GM12878 (cell line): ENCODE data around the gene HERPUD1. TPM values are rescaled to one million over a fixed set of nuclear protein-coding genes. Genes with fewer than 3 reads are reported as not detected.

Experiments used
- BACH1 ChIP-seq: fragments of 450-650 bp; IDR thresholded peaks from 2 replicates; pipeline ENCODE4 v1.6.1; 2017; ENCODE audit warnings: mild to moderate bottlenecking, borderline replicate concordance
- CBX3 ChIP-seq: fragments of 200-600 bp; sonication (generic); IDR thresholded peaks from 2 replicates; pipeline ENCODE4 v1.6.1; 2016; ENCODE audit warnings: low read depth, borderline replicate concordance
- CHD4 ChIP-seq: fragments of 200-600 bp; sonication (generic); IDR thresholded peaks from 2 replicates; pipeline ENCODE4 v1.6.1; 2016; ENCODE audit warnings: mild to moderate bottlenecking
- DPF2 ChIP-seq: fragments of 450-650 bp; IDR thresholded peaks from 2 replicates; pipeline ENCODE4 v1.6.1; 2017; ENCODE audit warnings: mild to moderate bottlenecking
- GATAD2B ChIP-seq: fragments of 450-650 bp; conservative IDR thresholded peaks from 2 replicates; pipeline ENCODE4 v1.6.1; 2017; ENCODE audit warnings: low read depth, mild to moderate bottlenecking, moderate library complexity
- HDGF ChIP-seq: fragments of 450-650 bp; IDR thresholded peaks from 2 replicates; pipeline ENCODE4 v1.6.1; 2016; ENCODE audit warnings: antibody characterized with exemption
- IKZF1 ChIP-seq: fragments of 450-650 bp; conservative IDR thresholded peaks from 2 replicates; pipeline ENCODE4 v1.6.1; 2017; ENCODE audit warnings: antibody characterized with exemption, mild to moderate bottlenecking
- IKZF2 ChIP-seq, 2 experiments: fragments of 450-650 bp; IDR thresholded peaks; 2 replicates each; pipeline ENCODE4 v1.6.1; 2017; ENCODE audit warnings: mild to moderate bottlenecking in 2 of 2, moderate library complexity in 2 of 2
- IRF4 ChIP-seq: IDR thresholded peaks from 2 replicates; pipeline ENCODE4 v1.6.1; 2011; ENCODE audit warnings: low read depth, low read length
- MYB ChIP-seq: fragments of 150-350 bp; IDR thresholded peaks from 2 replicates; pipeline ENCODE4 v1.6.1; 2014; ENCODE audit warnings: mild to moderate bottlenecking, low read depth, low read length, borderline replicate concordance
- NBN ChIP-seq: fragments of 450-650 bp; IDR thresholded peaks from 2 replicates; pipeline ENCODE4 v1.6.1; 2016
- RAD21 ChIP-seq: IDR thresholded peaks from 2 replicates; pipeline ENCODE4 v1.6.1; 2011; ENCODE audit warnings: mild to moderate bottlenecking, low read depth, low read length, moderate library complexity; ENCODE audit not compliant: insufficient read depth
- RAD51 ChIP-seq: fragments of 450-650 bp; IDR thresholded peaks from 2 replicates; pipeline ENCODE4 v1.6.1; 2016; ENCODE audit warnings: moderate library complexity, mild to moderate bottlenecking, inconsistent platforms
- SMAD5 ChIP-seq: IDR thresholded peaks from 2 replicates; pipeline ENCODE4 v1.6.1; 2016; ENCODE audit warnings: antibody characterized with exemption, low read depth
- SUPT20H ChIP-seq: IDR thresholded peaks from 2 replicates; pipeline ENCODE4 v1.6.1; 2011; ENCODE audit warnings: low read depth, mild to moderate bottlenecking, low read length, moderate library complexity, borderline replicate concordance; ENCODE audit not compliant: control insufficient read depth
- TCF12 ChIP-seq: IDR thresholded peaks from 2 replicates; pipeline ENCODE4 v1.6.1; 2011; ENCODE audit warnings: low read depth, mild to moderate bottlenecking, low read length
- TCF7 ChIP-seq: IDR thresholded peaks from 2 replicates; pipeline ENCODE4 v1.6.1; 2014; ENCODE audit warnings: antibody characterized with exemption, borderline replicate concordance
- ZNF24 ChIP-seq: fragments of 450-650 bp; IDR thresholded peaks from 2 replicates; pipeline ENCODE4 v1.6.1; 2017; ENCODE audit warnings: antibody characterized with exemption, mild to moderate bottlenecking
- ZZZ3 ChIP-seq: IDR thresholded peaks from 2 replicates; pipeline ENCODE4 v1.6.1; 2011; ENCODE audit warnings: low read depth; ENCODE audit not compliant: control insufficient read depth, insufficient read length
- polyA plus RNA-seq, 11 experiments: library from polyadenylated mRNA; depleted of rRNA in 4 of 11; unstranded in 6 of 11; stranded (reverse) in 5 of 11; fragments of >200 nt; fragmentation: Nextera tagmentation in 4 of 11; fragmentation: Illumina TruSeq in 1 of 11; extraction: Ambion mirVana in 4 of 11; extraction: Trizol in 1 of 11; gene quantifications; 1 replicate in 1 of 11; 2 replicates in 10 of 11; pipeline versions ENCODE4 v1.2.1 to v1.2.3, GENCODE V29; 2011 to 2016; ENCODE audit warnings: inconsistent platforms in 2 of 11, missing spikeins in 2 of 11, low read depth in 1 of 11
- total RNA-seq, 4 experiments: library from RNA; depleted of rRNA in 3 of 4; stranded (reverse); fragments of >200 nt in 3 of 4; fragmentation: Illumina TruSeq in 1 of 4; extraction: Trizol in 1 of 4; gene quantifications; 2 replicates each; pipeline versions ENCODE4 v1.2.1 to v1.2.3, GENCODE V29; 2013 to 2021
- TF ChIP-seq, protein P1 (sequence below), 3 experiments: IDR thresholded peaks in 2 of 3; conservative IDR thresholded peaks in 1 of 3; 2 replicates each; pipeline ENCODE4 v1.5.1; 2011; ENCODE audit warnings: low read depth in 3 of 3, low read length in 3 of 3, mild to moderate bottlenecking in 3 of 3, control low read depth in 2 of 3, moderate library complexity in 2 of 3, inconsistent platforms in 1 of 3, mixed read lengths in 1 of 3; ENCODE audit not compliant: control insufficient read depth in 2 of 3, insufficient read depth in 1 of 3; ENCODE audit errors: extremely low read depth in 1 of 3
- TF ChIP-seq, protein P2 (sequence below): fragments of 450-650 bp; IDR thresholded peaks from 2 replicates; pipeline ENCODE4 v1.6.1; 2016; ENCODE audit warnings: mild to moderate bottlenecking
- TF ChIP-seq, protein P3 (sequence below): fragments of 450-650 bp; IDR thresholded peaks from 2 replicates; pipeline ENCODE4 v1.6.1; 2017; ENCODE audit warnings: low read depth, mild to moderate bottlenecking, moderate library complexity
- TF ChIP-seq, protein P4 (sequence below): fragments of 450-650 bp; IDR thresholded peaks from 2 replicates; pipeline ENCODE4 v1.6.1; 2017; ENCODE audit warnings: borderline replicate concordance
- TF ChIP-seq, protein P5 (sequence below): IDR thresholded peaks from 2 replicates; pipeline ENCODE4 v1.6.1; 2012; ENCODE audit warnings: low read depth, low read length, improper control_type of control experiment

The HERPUD1 gene
- total and polyA plus RNA-seq, 10 of the 15 experiments (the other 5 are each of a cell fraction or from before 2014, with no cell fraction given), result 32.6 to 212 (median 122) TPM

DNA sequence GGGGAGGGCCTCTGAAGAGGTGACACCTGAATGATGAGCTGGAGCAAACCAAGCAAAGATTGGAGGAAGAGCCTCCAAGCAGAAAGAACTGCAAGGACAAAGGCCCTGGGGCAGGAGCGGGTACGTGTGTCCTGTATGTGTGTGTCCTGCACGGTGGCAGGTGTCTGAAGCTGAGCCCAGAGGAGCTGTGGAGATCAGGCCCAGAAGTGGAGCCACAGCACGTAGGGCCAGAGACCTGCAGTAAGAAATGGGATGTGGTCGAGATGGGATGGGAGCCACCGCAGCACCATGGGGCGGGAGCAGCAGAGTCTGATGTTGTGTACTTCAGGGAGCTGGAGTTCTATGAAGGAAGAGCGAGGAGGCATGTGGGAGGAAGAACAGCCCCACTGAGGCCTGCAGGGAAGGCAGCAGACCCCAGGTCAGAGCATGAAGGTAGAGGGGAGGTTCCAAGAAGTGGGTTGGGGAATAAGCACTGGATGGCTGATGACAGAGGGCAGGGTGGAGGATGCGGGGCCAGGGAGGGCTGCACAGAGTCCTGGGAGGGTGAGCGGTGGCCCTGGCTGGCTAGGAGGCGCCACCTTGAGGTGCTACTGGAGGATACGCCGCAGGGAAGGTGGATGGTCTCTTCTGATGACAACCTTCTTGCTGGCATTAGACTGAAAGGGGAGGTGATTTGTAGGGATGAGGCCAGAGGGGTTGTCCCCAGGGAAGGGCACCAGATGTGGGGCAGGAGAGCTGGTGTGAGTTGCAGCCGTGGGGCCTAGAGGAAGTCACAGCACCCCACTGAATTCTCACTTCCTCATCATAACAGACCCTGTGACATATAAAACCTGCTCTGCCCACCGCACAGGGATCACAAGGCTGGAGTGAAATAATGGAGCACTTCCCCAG, 19.2 kb downstream of the HERPUD1 start (continued):
- TF ChIP-seq, protein P1, sequence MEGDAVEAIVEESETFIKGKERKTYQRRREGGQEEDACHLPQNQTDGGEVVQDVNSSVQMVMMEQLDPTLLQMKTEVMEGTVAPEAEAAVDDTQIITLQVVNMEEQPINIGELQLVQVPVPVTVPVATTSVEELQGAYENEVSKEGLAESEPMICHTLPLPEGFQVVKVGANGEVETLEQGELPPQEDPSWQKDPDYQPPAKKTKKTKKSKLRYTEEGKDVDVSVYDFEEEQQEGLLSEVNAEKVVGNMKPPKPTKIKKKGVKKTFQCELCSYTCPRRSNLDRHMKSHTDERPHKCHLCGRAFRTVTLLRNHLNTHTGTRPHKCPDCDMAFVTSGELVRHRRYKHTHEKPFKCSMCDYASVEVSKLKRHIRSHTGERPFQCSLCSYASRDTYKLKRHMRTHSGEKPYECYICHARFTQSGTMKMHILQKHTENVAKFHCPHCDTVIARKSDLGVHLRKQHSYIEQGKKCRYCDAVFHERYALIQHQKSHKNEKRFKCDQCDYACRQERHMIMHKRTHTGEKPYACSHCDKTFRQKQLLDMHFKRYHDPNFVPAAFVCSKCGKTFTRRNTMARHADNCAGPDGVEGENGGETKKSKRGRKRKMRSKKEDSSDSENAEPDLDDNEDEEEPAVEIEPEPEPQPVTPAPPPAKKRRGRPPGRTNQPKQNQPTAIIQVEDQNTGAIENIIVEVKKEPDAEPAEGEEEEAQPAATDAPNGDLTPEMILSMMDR (IDR thresholded peaks at IDR 0.05 in 2 of 3, conservative IDR thresholded peaks at IDR 0.05 in 1 of 3; ENCODE audit: control insufficient read depth in 2 of 3, extremely low read depth in 1 of 3, insufficient read depth in 1 of 3, low read depth in 3 of 3, low read length in 3 of 3), result peak; percentile 71 to 90 (median 89)
- TF ChIP-seq RAD21 (peak; percentile 83), TCF12 (peak; percentile 73; the same call in 1 of the 2 replicates), SUPT20H (no peak), CBX3 (no peak), DPF2 (peak; percentile 92), GATAD2B (peak; percentile 87), ZZZ3 (no peak), NBN (peak; percentile 75; the same call in 1 of the 2 replicates), SMAD5 (no peak), IKZF1 (peak; percentile 94), CHD4 (no peak), IKZF2 (IDR thresholded peaks at IDR 0.05) (peak; percentile 89 to 93), TCF7 (no peak), BACH1 (peak; percentile 60; the same call in 1 of the 2 replicates), MYB (no peak), IRF4 (0 out of 2 replicates have a peak, but pooled peaks have one; percentile 31), ZNF24 (0 out of 2 replicates have a peak, but pooled peaks have one; percentile 28), HDGF (peak; percentile 97), RAD51 (no peak)
- TF ChIP-seq, protein P2, sequence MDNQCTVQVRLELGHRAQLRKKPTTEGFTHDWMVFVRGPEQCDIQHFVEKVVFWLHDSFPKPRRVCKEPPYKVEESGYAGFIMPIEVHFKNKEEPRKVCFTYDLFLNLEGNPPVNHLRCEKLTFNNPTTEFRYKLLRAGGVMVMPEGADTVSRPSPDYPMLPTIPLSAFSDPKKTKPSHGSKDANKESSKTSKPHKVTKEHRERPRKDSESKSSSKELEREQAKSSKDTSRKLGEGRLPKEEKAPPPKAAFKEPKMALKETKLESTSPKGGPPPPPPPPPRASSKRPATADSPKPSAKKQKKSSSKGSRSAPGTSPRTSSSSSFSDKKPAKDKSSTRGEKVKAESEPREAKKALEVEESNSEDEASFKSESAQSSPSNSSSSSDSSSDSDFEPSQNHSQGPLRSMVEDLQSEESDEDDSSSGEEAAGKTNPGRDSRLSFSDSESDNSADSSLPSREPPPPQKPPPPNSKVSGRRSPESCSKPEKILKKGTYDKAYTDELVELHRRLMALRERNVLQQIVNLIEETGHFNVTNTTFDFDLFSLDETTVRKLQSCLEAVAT, result no peak
- TF ChIP-seq, protein P3, sequence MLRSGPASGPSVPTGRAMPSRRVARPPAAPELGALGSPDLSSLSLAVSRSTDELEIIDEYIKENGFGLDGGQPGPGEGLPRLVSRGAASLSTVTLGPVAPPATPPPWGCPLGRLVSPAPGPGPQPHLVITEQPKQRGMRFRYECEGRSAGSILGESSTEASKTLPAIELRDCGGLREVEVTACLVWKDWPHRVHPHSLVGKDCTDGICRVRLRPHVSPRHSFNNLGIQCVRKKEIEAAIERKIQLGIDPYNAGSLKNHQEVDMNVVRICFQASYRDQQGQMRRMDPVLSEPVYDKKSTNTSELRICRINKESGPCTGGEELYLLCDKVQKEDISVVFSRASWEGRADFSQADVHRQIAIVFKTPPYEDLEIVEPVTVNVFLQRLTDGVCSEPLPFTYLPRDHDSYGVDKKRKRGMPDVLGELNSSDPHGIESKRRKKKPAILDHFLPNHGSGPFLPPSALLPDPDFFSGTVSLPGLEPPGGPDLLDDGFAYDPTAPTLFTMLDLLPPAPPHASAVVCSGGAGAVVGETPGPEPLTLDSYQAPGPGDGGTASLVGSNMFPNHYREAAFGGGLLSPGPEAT, result peak; percentile 79
- TF ChIP-seq, protein P4, sequence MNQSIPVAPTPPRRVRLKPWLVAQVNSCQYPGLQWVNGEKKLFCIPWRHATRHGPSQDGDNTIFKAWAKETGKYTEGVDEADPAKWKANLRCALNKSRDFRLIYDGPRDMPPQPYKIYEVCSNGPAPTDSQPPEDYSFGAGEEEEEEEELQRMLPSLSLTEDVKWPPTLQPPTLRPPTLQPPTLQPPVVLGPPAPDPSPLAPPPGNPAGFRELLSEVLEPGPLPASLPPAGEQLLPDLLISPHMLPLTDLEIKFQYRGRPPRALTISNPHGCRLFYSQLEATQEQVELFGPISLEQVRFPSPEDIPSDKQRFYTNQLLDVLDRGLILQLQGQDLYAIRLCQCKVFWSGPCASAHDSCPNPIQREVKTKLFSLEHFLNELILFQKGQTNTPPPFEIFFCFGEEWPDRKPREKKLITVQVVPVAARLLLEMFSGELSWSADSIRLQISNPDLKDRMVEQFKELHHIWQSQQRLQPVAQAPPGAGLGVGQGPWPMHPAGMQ, result no peak
- TF ChIP-seq, protein P5, sequence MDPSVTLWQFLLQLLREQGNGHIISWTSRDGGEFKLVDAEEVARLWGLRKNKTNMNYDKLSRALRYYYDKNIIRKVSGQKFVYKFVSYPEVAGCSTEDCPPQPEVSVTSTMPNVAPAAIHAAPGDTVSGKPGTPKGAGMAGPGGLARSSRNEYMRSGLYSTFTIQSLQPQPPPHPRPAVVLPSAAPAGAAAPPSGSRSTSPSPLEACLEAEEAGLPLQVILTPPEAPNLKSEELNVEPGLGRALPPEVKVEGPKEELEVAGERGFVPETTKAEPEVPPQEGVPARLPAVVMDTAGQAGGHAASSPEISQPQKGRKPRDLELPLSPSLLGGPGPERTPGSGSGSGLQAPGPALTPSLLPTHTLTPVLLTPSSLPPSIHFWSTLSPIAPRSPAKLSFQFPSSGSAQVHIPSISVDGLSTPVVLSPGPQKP, result no peak
